GM21619 (cell line): Measurements from ENCODE around the gene PSG6.
"Not testable (repeated sequence)": the region's sequence is repeated elsewhere in the genome, so short reads cannot be mapped to it uniquely, and the experiment has no call there.

Source experiments
- ATAC-seq: cut with Tn5 transposase; IDR thresholded peaks from one replicate; pipeline ENCODE4 v1.9.1; 2021; ENCODE audit not compliant: unreplicated experiment

PSG6 gene

GRCh38 chr19:42917634-42918033, at the start of gene PSG6:
PSG6 (minus strand) TSS chr19:42917894; CDS start chr19:42917792, 102 bp downstream.
- ATAC-seq, result not testable (repeated sequence)

GRCh38 chr19:42965176-42965575, 47.5 kb upstream of the PSG6 start:
- ATAC-seq, result no peak

DNA sequence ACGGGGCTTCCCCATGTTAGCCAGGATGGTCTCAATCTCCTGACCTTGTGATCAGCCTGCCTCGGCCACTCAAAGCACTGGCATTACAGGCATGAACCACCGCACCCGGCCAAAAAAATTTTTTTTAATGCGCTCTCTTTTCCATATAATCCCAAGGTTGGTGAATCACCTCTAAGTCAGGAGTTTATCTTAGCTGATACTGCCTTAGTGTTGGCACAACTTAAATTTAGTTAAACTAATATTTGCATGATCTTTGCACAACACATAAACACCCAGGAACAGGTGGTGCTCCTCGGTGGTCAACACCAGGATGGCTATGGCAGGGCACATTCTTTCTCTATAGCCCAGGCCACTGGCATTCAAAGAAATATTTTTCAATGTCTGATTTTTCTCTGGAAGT, 43.4 kb upstream of the PSG6 start:
- no peak for ATAC-seq

DNA sequence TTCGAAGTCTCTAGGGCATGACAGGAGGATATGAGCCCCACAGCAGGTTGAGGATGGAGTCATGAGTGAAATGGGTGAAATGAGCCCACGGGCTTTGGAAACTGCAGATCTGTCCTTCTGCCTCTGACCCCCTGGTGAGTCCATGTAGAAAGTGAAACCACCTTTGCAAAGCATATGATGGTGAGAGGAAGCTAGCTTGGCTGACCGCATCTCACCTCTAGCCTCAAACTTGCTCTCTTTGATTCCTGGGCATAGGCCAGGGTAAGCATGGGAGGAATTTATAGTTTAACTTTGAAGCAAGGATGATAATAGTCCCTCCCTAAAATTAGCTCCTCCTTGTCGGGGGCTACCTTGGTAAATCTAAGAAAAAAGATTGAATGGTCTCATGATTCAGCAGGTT, 34.4 kb upstream of the PSG6 start:
- not testable (repeated sequence) for ATAC-seq

- not testable (repeated sequence) for ATAC-seq
These were observed 33.8 kb upstream of the PSG6 start for GRCh38 chr19:42951476-42951875.

DNA sequence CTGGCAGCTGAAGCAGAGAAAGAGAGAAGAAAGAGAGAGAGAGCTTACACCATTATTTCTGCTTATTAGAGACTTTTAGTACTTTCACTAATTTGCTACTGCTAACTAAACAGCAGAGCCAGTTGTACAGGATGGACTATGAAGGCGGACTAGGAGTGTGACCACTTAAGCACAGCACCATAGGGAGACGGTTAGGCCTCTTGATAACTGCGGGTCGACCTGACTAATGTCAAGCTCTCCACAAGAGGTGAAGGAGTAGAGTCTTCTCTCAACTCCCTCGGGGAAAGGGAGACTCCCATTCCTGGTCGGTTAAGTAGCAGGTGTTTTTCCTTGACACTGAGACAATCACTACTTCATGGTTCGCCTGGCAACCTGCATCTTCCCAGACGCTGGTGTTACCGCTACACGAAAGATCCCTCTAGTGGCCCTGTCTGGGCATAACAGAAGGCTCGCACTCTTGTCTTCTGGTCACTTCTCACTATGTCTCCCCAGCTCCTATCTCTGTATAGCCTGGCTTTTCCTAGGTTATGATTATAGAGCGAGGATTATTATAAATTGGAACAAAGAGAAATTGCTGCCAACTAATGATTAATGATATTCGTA, 24.6 kb upstream of the PSG6 start:
- ATAC-seq, result no peak

GRCh38 chr19:42937107-42937506, 19.4 kb upstream of the PSG6 start, which contains the start of gene PSG7:
PSG7 (minus strand) TSS chr19:42937207; CDS start chr19:42937076, 131 bp downstream.
- ATAC-seq, result not testable (repeated sequence)

DNA sequence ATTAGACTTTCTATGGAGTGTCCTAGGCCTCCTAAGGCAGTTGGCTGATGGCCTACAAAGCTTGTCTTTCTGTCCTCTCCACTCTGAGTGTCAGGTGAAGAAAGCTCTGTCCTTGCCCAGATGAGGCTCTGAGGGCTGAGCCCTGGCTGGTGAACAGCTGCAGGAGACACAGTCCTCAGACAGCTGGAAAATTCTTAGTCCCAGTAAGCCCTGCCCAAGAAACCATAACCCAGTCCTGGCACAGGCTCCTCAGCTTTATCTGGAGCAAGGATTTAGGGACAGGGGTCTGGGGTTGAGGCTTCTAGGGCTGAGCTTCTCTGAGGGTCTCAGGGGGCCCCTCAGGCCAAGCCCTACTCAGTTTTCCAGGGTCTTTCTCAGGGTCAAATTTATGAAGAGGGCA, 17.0 kb upstream of the PSG6 start:
- not testable (repeated sequence) for ATAC-seq

- not testable (repeated sequence) for ATAC-seq
These were observed 16.5 kb upstream of the PSG6 start for GRCh38 chr19:42934183-42934582.

- not testable (repeated sequence) for ATAC-seq
These were observed 15.7 kb upstream of the PSG6 start for GRCh38 chr19:42933412-42933811.

GRCh38 chr19:42932485-42933101, 14.9 kb upstream of the PSG6 start:
- ATAC-seq, result not testable (repeated sequence)

DNA sequence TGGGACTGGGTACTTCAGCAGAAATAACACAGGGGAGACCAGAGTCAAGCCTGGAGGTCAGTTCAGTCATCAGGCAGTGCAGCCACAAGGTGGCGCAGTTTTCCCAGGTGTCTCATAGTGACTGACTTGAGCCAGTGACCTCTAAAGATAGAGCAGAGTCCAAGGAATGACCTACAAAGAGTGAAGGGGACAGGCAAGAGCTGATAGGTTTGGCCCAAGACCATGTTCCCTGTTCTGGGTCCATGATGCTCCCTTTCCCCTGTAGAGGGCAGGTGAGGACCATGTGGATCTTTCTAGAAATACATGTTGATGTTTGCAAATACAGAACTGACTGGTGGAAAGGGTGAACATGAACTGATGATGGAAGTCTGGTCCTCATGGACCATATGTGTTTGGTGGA, 12.5 kb upstream of the PSG6 start:
- ATAC-seq, result not testable (repeated sequence)

GRCh38 chr19:42928896-42929295, 11.2 kb upstream of the PSG6 start:
- ATAC-seq, result no peak

GRCh38 chr19:42926781-42927180, 9.1 kb upstream of the PSG6 start:
- no peak for ATAC-seq

DNA sequence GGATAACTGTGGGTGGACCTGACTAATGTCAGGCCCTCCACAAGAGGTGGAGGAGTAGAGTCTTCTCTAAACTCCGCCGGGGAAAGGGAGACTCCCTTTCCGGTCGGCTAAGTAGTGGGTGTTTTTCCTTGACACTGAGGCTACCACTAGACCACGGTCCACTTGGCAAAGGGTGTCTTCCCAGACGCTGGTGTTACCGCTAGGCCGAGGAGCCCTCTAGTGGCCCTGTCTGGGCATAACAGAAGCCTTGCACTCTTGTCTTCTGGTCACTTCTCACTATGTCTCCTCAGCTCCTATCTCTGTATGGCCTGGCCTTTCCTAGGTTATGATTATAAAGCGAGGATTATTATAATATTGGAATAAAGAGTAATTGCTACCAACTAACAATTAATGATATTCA, 5.4 kb upstream of the PSG6 start:
- not testable (repeated sequence) for ATAC-seq

GRCh38 chr19:42920971-42921370, 3.3 kb upstream of the PSG6 start:
- ATAC-seq, result not testable (repeated sequence)

- no peak for ATAC-seq
These were observed 2.0 kb upstream of the PSG6 start for GRCh38 chr19:42919757-42920079.

DNA sequence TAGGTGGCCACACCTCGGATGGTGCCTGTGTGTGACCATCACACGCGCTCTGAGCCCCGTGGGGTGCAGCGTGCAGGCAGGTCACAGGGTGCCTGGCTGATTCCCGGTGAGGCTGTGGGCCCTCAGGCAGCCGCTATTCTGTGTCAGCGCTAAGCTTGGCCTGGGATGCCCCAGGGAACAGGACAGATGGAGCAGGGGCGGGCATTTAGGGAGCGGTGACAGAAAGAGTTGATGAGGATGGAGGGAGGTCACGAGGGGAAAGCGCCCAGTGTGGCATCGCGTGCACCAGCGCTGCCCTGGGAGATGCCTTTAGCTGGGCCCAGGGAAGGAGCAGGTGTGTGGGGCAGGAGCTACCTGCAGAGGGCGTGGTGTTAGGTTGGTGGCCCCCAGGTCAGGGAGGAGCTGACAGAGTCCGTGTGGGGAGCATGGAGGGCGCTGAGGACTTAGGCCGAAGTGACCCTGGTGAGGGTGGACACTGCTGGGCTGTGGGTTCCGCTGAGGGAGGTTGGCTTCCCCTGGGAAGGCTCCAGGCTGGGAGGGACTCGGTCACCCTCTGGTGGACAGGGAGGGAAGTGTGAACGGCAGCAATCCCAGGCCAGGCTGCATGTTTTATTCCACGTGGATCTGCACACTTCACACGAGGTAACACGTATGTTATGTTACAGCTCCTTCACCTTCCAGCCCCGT, 1.5 kb upstream of the PSG6 start:
- not testable (repeated sequence) for ATAC-seq

GRCh38 chr19:42918377-42919069, 829 bp upstream of the PSG6 start:
- ATAC-seq, result not testable (repeated sequence)

- ATAC-seq, result not testable (repeated sequence)
These were observed 763 bp downstream of the PSG6 start for GRCh38 chr19:42916931-42917330.

GRCh38 chr19:42913516-42913915, 4.2 kb downstream of the PSG6 start:
- not testable (repeated sequence) for ATAC-seq

DNA sequence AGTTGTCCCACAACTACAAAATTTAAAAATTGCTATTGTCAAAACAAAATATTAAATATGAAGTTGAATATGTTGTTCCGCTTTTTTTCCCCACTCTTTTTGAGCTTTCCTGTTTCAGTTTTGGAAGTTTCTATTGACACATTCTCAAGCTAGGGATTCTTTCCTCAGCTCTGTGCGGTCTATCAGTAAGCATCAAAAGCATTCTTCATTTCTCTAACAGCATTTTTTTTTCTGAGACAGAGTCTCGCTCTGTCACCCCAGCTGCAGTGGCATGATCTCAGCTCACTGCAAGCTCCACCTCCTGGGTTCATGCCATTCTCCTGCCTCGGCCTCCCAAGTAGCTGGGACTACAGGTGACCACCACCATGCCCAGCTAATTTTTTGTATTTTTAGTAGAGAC, 4.8 kb downstream of the PSG6 start:
- not testable (repeated sequence) for ATAC-seq
